A673 (cell line): ENCODE data around the gene CWC27. TPM values are rescaled to one million over a fixed set of nuclear protein-coding genes. Genes with fewer than 3 reads are reported as not detected.

Source experiments
- BruUV-seq: library from RNA; stranded (reverse); fragments of 400-500 nt; replicated peaks from 2 replicates; lab custom pipeline; 2021; lab: Mats Ljungman, UMichigan
- CTCF ChIA-PET: fragments of 300-600 bp; sonication (Branson Sonifier 250); formaldehyde crosslinking; loops from one replicate; lab custom pipeline; 2022; ENCODE audit warnings: antibody characterized with exemption; lab: Charles Lee
- POLR2A ChIA-PET: fragments of 300-600 bp; sonication (Branson Sonifier 250); formaldehyde crosslinking; loops from one replicate; lab custom pipeline; 2022; ENCODE audit warnings: antibody characterized with exemption; ENCODE audit not compliant: low non-redundant PET; lab: Charles Lee
- DNase-seq: peaks from one replicate; pipeline ENCODE4 v3.0.0-alpha.2; 2015; ENCODE audit warnings: low spot score
- H3K27ac ChIP-seq: fragments of 200-600 bp; sonication (generic); 2 replicates; pipeline ENCODE4 v1.5.1; 2016; ENCODE audit warnings: mixed run types, low read depth, mild to moderate bottlenecking, mixed read lengths, antibody characterized with exemption, low read length; ENCODE audit not compliant: poor library complexity, severe bottlenecking
- H3K27me3 ChIP-seq: fragments of 200-600 bp; sonication (generic); replicated peaks from 2 replicates; pipeline ENCODE4 v1.6.1; 2017; ENCODE audit warnings: mixed run types, low read depth, mild to moderate bottlenecking, mixed read lengths, antibody characterized with exemption, low read length; ENCODE audit not compliant: insufficient read depth, poor library complexity
- H3K36me3 ChIP-seq: fragments of 200-600 bp; sonication (generic); 2 replicates; pipeline ENCODE4 v1.6.1; 2016; ENCODE audit warnings: mixed run types, mild to moderate bottlenecking, mixed read lengths, antibody characterized with exemption, low read length; ENCODE audit not compliant: insufficient read depth, poor library complexity, severe bottlenecking
- H3K4me1 ChIP-seq: fragments of 200-600 bp; sonication (generic); 2 replicates; pipeline ENCODE4 v1.6.1; 2017; ENCODE audit warnings: mixed run types, mild to moderate bottlenecking, mixed read lengths, antibody characterized with exemption, low read length; ENCODE audit not compliant: insufficient read depth, poor library complexity, severe bottlenecking
- H3K4me3 ChIP-seq: fragments of 200-600 bp; sonication (generic); 2 replicates; pipeline ENCODE4 v1.5.1; 2016; ENCODE audit warnings: low read depth, mixed run types, mild to moderate bottlenecking, mixed read lengths, low read length; ENCODE audit not compliant: poor library complexity, severe bottlenecking
- H3K9me3 ChIP-seq: fragments of 200-600 bp; sonication (generic); 2 replicates; pipeline ENCODE4 v1.6.1; 2016; ENCODE audit warnings: mixed run types, low read depth, mild to moderate bottlenecking, mixed read lengths, antibody characterized with exemption, low read length; ENCODE audit not compliant: poor library complexity, severe bottlenecking
- EZH2 ChIP-seq: fragments of 200-600 bp; sonication (generic); IDR thresholded peaks from 2 replicates; pipeline ENCODE4 v1.6.1; 2017; ENCODE audit warnings: borderline replicate concordance, low read depth, mild to moderate bottlenecking, mixed read lengths, antibody characterized with exemption, low read length; ENCODE audit not compliant: poor library complexity, severe bottlenecking
- intact Hi-C: fragments of 100-400 bp; cut with micrococcal nuclease; formaldehyde crosslinking; loops from one replicate; pipeline ENCODE4 v1.10.0; 2022; ENCODE audit not compliant: unreplicated experiment
- total RNA-seq: library from RNA; stranded (reverse); gene quantifications from 2 replicates; pipeline ENCODE4 v1.2.3, GENCODE V29; 2021
- TF ChIP-seq, protein P1 (sequence below): fragments of 300-800, 200-600 bp; sonication (generic); conservative IDR thresholded peaks from 2 replicates; pipeline ENCODE4 v1.5.1; 2017; ENCODE audit warnings: low read depth, mild to moderate bottlenecking, antibody characterized with exemption, low read length, moderate library complexity, mixed read lengths

The CWC27 gene
- total RNA-seq, 1 experiment from 2014 or later, result 38.0 TPM

DNA sequence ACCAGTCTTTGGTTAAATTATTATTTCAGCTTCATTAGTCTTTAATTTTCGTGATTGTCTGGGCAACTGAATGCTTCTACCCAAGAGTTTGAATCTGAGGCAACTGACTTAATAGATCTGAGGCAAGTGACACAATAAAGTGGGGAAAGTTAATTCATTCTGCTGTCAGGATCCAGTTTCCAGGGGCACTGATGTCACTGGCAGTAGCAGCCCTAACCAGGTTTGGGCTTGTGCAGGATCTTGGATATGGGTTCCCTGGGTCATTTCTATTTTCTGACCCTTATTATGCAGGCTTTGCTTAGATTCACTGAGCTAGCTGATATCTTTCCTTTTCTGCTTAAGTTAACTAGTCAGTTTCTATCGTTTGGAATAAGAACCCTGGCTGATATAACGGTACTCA lies 9.8 kb upstream of the CWC27 start:
- no peak for DNase-seq
- ChIA-PET POLR2A (no interaction called here), CTCF (no interaction called here)
- no TSS peak for BruUV-seq
- no peaks in the 10 kb centered on the region for H3K4me1 ChIP-seq
- no peak overlapping the region for H3K27ac ChIP-seq
- no peaks in the 10 kb centered on the region for H3K9me3 ChIP-seq
- H3K36me3 ChIP-seq, result peaks cover 3% of the 10 kb centered on the region
- H3K4me3 ChIP-seq, result no peak overlapping the region
- intact Hi-C loops, result no loop called here
- TF ChIP-seq, protein P1, sequence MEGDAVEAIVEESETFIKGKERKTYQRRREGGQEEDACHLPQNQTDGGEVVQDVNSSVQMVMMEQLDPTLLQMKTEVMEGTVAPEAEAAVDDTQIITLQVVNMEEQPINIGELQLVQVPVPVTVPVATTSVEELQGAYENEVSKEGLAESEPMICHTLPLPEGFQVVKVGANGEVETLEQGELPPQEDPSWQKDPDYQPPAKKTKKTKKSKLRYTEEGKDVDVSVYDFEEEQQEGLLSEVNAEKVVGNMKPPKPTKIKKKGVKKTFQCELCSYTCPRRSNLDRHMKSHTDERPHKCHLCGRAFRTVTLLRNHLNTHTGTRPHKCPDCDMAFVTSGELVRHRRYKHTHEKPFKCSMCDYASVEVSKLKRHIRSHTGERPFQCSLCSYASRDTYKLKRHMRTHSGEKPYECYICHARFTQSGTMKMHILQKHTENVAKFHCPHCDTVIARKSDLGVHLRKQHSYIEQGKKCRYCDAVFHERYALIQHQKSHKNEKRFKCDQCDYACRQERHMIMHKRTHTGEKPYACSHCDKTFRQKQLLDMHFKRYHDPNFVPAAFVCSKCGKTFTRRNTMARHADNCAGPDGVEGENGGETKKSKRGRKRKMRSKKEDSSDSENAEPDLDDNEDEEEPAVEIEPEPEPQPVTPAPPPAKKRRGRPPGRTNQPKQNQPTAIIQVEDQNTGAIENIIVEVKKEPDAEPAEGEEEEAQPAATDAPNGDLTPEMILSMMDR, result no peak
- TF ChIP-seq EZH2, result no peak
- H3K27me3 ChIP-seq, result no peaks in the 10 kb centered on the region

DNA sequence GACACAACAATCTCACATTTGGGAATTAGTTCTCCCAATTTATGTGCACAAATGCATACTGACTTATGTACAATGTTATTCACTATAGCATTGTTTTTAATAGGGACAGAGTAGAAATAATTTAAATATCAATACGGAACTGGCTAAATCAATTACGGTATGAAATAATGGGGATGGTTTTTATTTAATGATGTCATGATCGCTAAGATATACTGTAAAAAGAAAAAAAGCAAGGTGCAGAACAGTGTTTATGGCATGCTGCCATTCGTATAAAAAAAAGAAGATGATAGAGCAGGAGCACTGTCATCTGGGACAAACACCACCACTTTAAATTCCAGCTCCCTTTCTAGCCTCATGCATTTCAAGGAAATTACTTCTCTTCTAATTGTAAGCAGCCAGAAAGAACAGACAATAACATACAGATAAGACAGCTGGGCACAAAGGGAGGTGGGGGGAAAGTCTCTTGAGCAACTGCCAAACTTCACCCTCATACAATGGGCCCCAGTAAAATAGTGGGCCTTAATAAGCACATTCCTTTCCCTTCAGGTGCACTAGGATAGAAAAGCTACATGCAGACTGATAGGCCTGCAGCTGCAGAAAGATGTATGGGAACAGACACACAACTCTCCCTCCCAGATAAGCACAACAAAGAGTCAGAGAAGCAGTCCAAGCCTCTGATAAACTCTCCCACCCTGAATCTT lies 8.6 kb upstream of the CWC27 start:
- DNase-seq, result no peak
- H3K4me1 ChIP-seq, result no peaks in the 10 kb centered on the region
- no peak overlapping the region for H3K27ac ChIP-seq
- no peak for TF ChIP-seq EZH2
- TF ChIP-seq, protein P1, result no peak
- no peaks in the 10 kb centered on the region for H3K27me3 ChIP-seq
- no TSS peak for BruUV-seq
- intact Hi-C loops, result no loop called here
- no peaks in the 10 kb centered on the region for H3K36me3 ChIP-seq
- POLR2A ChIA-PET, result no interaction called here
- CTCF ChIA-PET, result no interaction called here
- no peak overlapping the region for H3K4me3 ChIP-seq
- H3K9me3 ChIP-seq, result no peaks in the 10 kb centered on the region

DNA sequence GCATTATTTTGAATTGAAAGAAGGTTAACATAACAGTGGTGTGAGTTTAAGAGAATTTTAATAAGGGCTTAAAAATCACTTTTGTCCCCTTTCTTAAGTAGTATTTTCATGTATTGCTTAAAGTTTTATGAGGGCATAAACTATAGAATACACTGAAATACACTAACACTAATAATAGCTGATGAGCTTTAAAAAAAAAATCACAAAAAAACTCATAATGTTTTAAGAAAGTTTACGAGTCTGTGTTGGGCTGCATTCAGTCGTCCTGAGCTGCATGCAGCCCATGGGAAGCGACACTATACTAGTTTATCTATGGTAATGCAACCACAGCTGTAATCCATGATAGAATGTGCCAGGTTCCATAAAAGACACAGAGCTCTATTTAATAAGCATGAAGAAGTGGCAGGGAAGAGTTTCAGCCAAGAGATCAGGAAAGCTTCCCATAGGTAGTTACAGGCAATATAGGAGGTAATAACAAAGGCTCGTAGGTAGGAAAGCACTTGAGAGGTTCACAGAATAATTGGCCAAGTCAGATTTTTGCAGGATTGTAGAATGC lies 4.7 kb upstream of the CWC27 start:
- Histone ChIP-seq H3K4me3 (no peak overlapping the region), H3K4me1 (peaks cover 10% of the 10 kb centered on the region), H3K27ac (no peak overlapping the region), H3K36me3 (peaks cover 12% of the 10 kb centered on the region), H3K27me3 (no peaks in the 10 kb centered on the region), H3K9me3 (no peaks in the 10 kb centered on the region)
- TF ChIP-seq, protein P1, result no peak
- no peak for TF ChIP-seq EZH2
- intact Hi-C loops, result no loop called here
- no peak for DNase-seq
- POLR2A ChIA-PET, result no interaction called here
- CTCF ChIA-PET, result no interaction called here
- BruUV-seq, result no TSS peak
